ENCODE measurements around the gene RNU6-7. TPM values are rescaled to one million over a fixed set of nuclear protein-coding genes. Genes with fewer than 3 reads are reported as not detected.
A peak's percentile ranks its signal among the peaks of the same experiment; 100 is the strongest.

RNU6-7 gene
- total and polyA plus RNA-seq, 2 experiments from 2014 or later: not detected

- no peak overlapping the region for H3K4me2 ChIP-seq
- H3K4me3 ChIP-seq: no peak overlapping the region
- no peaks in the 10 kb centered on the region for H3K9me2 ChIP-seq (replicated peaks; ENCODE audit: insufficient read depth)
- no peaks in the 10 kb centered on the region for H4K20me1 ChIP-seq (ENCODE audit: insufficient read depth, poor library complexity, severe bottlenecking)
- H3K27me3 ChIP-seq: no peaks in the 10 kb centered on the region
- no peaks in the 10 kb centered on the region for H3K4me1 ChIP-seq (ENCODE audit: insufficient read depth)
- TF ChIP-seq CTCF (IDR thresholded peaks at IDR 0.05; ENCODE audit: poor library complexity) (no peak), EZH2 (IDR thresholded peaks at IDR 0.05; ENCODE audit: borderline replicate concordance) (no peak), EZH2phosphoT487 (IDR thresholded peaks at IDR 0.05; ENCODE audit: low read depth, severe bottlenecking, unreplicated experiment) (no peak)
- H3K9me3 ChIP-seq (ENCODE audit: low read depth): no peaks in the 10 kb centered on the region
- no peak for DNase-seq (ENCODE audit: low spot score)
- no peak overlapping the region for H3K27ac ChIP-seq
- H3K79me2 ChIP-seq: no peaks in the 10 kb centered on the region
- H2AFZ ChIP-seq: no peak overlapping the region
- H3K36me3 ChIP-seq (replicated peaks; ENCODE audit: insufficient read depth, low read depth): no peaks in the 10 kb centered on the region
- 99% methylated on average over 3 of the region's 3 CpGs for WGBS (ENCODE audit: low lambda C conversion rate, missing lambda C conversion rate)
Measured at GRCh38 chr14:32211068-32211404, 9.2 kb downstream of the RNU6-7 start.

DNA sequence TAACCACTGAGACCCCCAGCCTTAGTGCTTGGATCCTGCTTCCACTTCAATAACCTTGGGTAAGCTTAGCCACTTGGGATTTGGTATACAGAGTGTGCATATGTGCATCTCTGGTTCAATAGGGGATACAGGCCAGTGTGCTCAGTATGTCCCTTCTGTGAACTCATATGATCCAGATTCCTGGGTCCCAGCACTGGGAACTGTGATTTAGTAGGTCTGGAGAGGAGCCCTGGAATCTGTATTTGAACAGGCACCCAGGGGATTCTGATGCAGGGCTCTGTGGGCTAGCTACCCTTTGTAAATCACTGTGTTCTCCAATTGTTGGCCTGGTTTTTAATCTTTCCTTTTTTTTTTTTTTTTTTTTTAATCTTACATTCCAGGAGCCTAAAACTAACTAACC, 11.0 kb downstream of the RNU6-7 start:
- H3K79me2 ChIP-seq: no peaks in the 10 kb centered on the region
- no peak overlapping the region for H3K4me3 ChIP-seq
- H3K36me3 ChIP-seq (replicated peaks; ENCODE audit: insufficient read depth, low read depth): no peaks in the 10 kb centered on the region
- H3K4me1 ChIP-seq (ENCODE audit: insufficient read depth): no peaks in the 10 kb centered on the region
- no peak for TF ChIP-seq CTCF (IDR thresholded peaks at IDR 0.05; ENCODE audit: poor library complexity)
- no peak for TF ChIP-seq EZH2phosphoT487 (IDR thresholded peaks at IDR 0.05; ENCODE audit: low read depth, severe bottlenecking, unreplicated experiment)
- no peak for TF ChIP-seq EZH2 (IDR thresholded peaks at IDR 0.05; ENCODE audit: borderline replicate concordance)
- no peaks in the 10 kb centered on the region for H4K20me1 ChIP-seq (ENCODE audit: insufficient read depth, poor library complexity, severe bottlenecking)
- H2AFZ ChIP-seq: no peak overlapping the region
- H3K27me3 ChIP-seq: no peaks in the 10 kb centered on the region
- DNase-seq (ENCODE audit: low spot score): no peak
- no peaks in the 10 kb centered on the region for H3K9me2 ChIP-seq (replicated peaks; ENCODE audit: insufficient read depth)
- H3K9me3 ChIP-seq (ENCODE audit: low read depth): no peaks in the 10 kb centered on the region
- no peak overlapping the region for H3K27ac ChIP-seq
- H3K4me2 ChIP-seq: no peak overlapping the region

DNA sequence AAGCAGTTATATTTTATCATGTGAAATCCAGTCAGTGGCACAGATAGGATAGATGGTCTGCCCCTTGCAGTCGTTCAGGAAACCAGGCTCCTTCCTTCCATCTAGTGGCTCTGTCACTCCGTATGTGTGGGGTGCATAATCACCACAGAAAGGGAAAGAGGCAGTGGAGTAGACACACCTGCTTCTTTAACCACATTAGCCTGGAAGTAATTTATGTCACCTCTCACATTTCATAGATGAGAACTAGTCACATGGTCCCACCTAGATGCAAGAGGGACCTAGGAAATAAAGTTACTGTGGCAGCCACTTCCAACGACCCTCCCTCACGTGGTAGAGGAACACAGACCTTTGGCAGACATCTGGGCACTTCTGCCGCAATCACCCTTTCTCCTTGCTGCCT, 15.5 kb downstream of the RNU6-7 start:
- Histone ChIP-seq H3K9me3 (ENCODE audit: low read depth) (no peaks in the 10 kb centered on the region), H3K27ac (no peak overlapping the region), H3K4me2 (no peak overlapping the region), H4K20me1 (ENCODE audit: insufficient read depth, poor library complexity, severe bottlenecking) (no peaks in the 10 kb centered on the region), H2AFZ (no peak overlapping the region), H3K79me2 (no peaks in the 10 kb centered on the region), H3K4me3 (no peak overlapping the region), H3K27me3 (no peaks in the 10 kb centered on the region), H3K9me2 (replicated peaks; ENCODE audit: insufficient read depth) (no peaks in the 10 kb centered on the region), H3K36me3 (replicated peaks; ENCODE audit: insufficient read depth, low read depth) (no peaks in the 10 kb centered on the region), H3K4me1 (ENCODE audit: insufficient read depth) (peaks cover 7% of the 10 kb centered on the region)
- 61% methylated on average over 5 of the region's 5 CpGs for WGBS (ENCODE audit: low lambda C conversion rate, missing lambda C conversion rate)
- DNase-seq (ENCODE audit: low spot score): no peak
- TF ChIP-seq EZH2phosphoT487 (IDR thresholded peaks at IDR 0.05; ENCODE audit: low read depth, severe bottlenecking, unreplicated experiment) (no peak), EZH2 (IDR thresholded peaks at IDR 0.05; ENCODE audit: borderline replicate concordance) (no peak), CTCF (IDR thresholded peaks at IDR 0.05; ENCODE audit: poor library complexity) (no peak)

DNA sequence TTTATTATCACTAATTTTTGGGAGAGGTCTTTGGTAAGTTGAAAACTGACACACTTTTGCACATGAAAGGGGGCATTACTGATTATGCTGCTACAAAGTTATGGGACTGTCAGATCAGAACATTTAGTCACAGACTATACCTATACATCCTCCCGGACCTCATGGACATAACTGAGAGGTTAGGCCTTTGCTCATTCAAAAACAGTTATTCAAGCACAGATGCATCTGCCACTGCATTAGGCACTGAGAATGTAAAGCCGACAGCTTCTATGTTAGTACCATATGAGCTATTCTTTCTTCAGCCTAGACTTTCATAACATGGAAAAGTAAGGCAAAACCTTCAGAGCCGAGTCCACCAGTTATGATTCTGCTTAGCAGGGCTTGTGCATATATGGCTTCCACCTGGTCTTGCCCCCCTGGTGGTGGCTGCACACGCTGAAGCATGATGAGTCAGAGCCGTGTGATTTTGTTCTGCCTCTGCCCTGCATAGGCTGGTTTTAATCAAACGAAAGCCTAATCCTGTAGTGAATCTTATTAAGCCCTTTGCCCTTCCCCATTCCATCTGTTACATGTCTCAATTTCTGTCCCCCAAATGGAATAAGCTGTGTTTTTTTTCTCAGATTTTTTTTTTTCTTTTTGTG, 23.0 kb downstream of the RNU6-7 start:
- peak; percentile 81 for DNase-seq (ENCODE audit: low spot score)
- no peaks in the 10 kb centered on the region for H3K79me2 ChIP-seq
- H4K20me1 ChIP-seq (ENCODE audit: insufficient read depth, poor library complexity, severe bottlenecking): no peaks in the 10 kb centered on the region
- H3K4me3 ChIP-seq: no peak overlapping the region
- H3K4me1 ChIP-seq (ENCODE audit: insufficient read depth): peaks cover 25% of the 10 kb centered on the region
- H3K4me2 ChIP-seq: peak overlapping the region; percentile 10
- no peaks in the 10 kb centered on the region for H3K36me3 ChIP-seq (replicated peaks; ENCODE audit: insufficient read depth, low read depth)
- no peak overlapping the region for H2AFZ ChIP-seq
- peak overlapping the region; percentile 81 for H3K27ac ChIP-seq
- H3K9me2 ChIP-seq (replicated peaks; ENCODE audit: insufficient read depth): no peaks in the 10 kb centered on the region
- H3K9me3 ChIP-seq (ENCODE audit: low read depth): no peaks in the 10 kb centered on the region
- WGBS (ENCODE audit: low lambda C conversion rate, missing lambda C conversion rate): 36% methylated on average over 6 of the region's 6 CpGs
- no peaks in the 10 kb centered on the region for H3K27me3 ChIP-seq
- peak; percentile 26 for TF ChIP-seq CTCF (IDR thresholded peaks at IDR 0.05; ENCODE audit: poor library complexity)
- TF ChIP-seq EZH2 (IDR thresholded peaks at IDR 0.05; ENCODE audit: borderline replicate concordance): no peak

Measured in hepatocyte (in vitro differentiated cells).